HG03139 (cell line): ENCODE measurements around the gene NACC1.
"Not testable (repeated sequence)": the region's sequence is repeated elsewhere in the genome, so short reads cannot be mapped to it uniquely, and the experiment has no call there.

ENCODE experiments used
- ATAC-seq: cut with Tn5 transposase; IDR thresholded peaks from one replicate; pipeline ENCODE4 v1.9.1; 2021; ENCODE audit not compliant: unreplicated experiment

The NACC1 gene

DNA sequence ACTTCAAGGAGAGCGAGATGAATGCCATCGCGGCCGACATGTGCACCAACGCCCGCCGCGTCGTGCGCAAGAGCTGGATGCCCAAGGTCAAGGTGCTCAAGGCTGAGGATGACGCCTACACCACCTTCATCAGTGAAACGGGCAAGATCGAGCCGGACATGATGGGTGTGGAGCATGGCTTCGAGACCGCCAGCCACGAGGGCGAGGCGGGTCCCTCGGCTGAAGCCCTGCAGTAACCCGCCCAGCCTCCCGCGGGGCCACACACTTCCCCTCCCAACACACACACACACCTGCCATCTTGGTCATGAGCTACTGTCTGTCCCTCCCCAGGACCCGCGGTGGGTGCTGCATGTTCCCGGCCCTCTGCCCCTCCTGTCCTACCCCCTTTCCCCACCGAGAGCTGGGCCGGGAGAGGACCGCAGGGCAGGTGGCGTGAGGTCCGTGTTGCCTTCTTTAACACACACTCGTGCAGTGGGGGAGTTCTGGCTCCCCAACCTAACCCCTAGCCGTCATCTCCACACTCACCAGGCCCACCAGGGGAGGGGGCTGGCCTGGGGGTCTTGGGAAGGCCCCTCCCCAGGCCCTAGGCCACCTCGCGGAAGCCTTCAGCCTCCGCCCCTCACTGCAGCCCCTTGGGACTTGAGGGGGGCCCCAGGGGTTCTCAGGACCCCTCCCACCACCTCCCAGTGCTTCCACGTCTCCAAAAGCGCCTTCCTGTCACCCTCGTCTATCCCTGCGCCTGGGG lies 20.3 kb downstream of the NACC1 start:
- no peak for ATAC-seq

DNA sequence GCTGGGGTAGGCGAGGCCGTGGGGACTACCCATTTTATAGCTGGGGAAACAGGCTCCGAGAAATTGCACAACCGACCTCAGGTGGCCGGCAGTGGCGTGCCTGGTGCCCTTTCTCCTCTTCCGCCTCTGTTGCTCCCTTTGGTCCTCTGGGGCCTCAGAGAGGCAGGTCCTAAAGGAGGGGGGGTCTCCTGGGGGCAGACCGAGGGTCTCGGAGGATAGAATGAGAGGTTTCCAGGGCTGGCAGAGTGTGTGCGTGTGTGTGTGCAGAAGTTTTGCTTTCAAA lies 20.8 kb downstream of the NACC1 start:
- no peak for ATAC-seq

DNA sequence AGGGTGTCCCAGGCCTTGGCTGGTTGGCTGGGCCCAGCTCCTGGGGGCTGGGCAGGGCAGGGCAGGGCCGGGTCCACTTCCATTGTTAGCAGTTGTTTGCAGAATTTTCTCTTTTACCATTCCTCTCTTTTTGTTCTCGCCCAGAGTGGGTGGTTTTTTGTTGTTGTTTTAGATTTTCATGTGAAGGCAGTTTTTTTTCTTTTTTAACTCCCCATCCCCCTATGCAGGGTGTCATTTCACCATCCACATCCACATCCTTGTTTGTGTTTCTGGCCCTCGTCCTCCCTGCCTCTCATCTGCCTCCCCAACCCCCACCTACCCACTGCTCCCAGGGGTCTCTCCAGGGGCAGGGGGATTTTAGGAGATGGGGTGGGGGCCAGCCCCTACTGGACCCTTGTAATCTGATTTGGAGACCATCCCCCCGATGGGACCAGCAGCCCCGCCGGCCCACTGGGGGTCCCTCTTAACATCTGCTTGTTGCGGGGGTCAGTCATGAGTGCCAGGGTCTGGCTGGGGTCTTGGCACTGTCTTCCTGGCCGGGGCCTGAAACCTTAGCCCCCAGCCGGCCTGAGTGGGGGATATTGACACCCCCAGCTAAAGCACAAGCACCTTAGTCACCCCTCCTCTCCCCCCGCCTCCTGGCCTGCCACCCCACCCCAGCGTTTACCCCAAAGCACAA lies 21.7 kb downstream of the NACC1 start:
- ATAC-seq: no peak

DNA sequence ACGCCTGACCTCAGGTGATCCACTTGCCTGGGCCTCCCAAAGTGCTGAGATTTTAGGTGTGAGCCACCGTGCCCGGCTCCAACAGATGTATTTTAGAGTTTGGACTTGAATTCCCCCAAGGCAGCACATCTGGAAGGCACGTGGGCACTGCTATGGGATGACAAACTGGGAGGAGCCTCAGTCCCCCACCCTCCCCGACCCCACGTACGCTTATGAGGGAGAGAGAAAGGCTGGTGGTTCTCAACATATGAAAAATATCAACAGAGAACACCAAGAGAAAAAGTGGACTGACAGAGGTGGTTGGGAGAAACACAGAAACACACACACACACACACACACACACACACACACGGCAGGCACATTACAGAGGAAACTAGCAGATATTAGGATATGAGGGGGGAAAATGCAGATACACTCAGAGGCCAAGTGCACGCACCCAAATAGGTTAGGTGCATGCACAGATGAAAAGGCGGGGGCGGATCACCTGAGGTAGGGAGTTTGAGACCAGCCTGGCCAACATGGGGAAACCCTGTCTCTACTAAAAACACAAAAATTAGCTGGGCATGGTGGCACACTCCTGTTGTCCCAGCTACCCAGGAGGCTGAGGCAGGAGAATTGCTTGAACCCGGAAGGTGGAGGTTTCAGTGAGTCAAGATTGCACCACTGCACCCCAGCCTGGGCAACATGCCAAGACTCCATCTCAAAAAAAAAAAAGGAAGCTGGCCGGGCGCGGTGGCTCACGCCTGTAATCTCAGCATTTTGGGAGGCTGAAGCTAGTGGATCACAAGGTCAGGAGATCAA lies 28.9 kb downstream of the NACC1 start:
- ATAC-seq: no peak

DNA sequence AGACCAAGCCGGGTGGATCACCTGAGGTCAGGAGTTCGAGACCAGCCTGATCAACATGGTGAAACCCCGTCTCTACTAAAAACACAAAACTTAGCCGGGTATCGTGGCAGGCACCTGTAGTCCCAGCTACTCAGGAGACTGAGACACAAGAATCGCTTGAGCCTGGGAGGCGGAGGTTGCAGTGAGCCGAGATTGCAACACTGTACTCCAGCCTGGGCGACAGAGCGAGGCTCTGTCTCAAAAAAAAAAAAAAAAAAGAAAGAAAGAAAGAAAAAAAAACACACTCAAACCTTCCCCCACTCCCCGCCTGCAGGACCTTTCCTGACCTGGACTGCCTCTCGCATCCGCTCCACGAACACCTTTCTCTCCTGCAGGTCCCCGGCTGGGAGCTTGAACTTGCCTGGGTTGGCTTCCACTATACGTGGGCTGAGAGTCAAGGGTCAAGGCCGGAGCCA lies 31.1 kb downstream of the NACC1 start:
- not testable (repeated sequence) for ATAC-seq

DNA sequence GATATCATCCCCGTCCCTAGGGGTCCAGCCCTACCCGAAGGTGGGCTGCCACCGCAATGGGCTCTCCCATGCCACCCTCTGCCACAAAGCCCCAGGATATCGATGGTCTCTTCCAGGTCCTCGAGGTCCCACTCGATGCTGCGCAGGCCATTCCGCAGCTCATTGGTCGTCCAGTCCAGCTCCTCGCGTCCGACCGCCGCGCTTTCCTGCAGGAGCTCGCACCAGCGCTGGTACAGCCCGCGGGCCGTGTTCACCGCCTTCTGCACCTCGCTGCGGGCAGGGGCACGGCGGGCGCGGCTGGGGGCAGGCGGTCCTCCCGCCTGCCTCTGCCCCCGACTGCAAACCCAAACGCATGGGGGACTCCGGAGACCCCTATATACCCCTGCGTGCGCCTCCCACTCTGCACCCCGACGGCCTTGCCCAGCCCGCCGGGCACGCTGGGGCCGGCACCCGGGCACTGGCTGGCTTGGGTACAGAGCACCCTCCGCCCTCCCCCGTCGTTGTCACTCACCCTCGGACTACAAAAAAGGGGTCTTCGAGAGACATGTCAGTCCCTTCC lies 31.6 kb downstream of the NACC1 start:
- no peak for ATAC-seq

DNA sequence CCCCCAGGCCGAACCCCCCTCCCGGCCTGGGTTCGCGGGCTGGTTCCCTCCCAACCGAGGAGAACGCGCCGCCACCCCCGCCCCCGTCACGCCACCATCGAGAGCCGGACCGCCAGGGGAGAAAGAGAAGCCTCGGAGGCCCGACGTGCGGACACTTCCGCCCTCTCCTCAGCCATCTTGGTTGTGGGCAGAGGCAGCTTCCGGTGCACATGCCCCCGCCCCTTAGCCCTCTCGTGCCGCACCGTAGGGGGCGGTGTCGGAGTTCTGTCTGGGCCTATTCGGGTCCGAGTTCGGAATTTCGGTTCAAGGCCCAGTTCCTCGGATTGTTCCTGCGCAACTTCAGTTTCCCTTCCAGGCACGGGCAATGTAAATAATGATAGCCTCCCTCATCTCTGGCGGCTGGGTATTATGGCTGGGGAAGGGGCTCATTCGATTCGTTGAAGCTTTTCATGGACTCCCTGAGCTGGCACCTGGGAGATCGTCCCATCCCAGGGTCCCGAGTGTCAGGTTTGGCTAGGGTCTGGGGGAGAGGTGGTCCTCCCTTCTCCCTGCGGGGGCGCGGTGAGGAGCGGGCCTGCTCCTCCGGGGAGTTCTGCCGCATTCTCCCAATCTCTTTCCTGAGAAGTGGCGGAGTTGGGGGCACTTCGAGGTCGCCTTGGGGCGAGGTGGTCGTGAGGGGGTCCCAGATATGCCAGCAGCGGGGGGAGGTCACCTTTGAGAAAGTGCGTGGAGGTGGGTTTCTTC lies 32.3 kb downstream of the NACC1 start, which contains the start of the genes IER2 and STX10:
TSS of gene IER2 (plus strand) at position 225 of the 744 bp plus-strand sequence. CDS start 2,776 bp downstream, outside the sequence.
TSS of gene STX10 (minus strand) at position 189 of the 744 bp plus-strand sequence. CDS start 202 bp downstream, outside the sequence.
- peak; percentile 26 for ATAC-seq

DNA sequence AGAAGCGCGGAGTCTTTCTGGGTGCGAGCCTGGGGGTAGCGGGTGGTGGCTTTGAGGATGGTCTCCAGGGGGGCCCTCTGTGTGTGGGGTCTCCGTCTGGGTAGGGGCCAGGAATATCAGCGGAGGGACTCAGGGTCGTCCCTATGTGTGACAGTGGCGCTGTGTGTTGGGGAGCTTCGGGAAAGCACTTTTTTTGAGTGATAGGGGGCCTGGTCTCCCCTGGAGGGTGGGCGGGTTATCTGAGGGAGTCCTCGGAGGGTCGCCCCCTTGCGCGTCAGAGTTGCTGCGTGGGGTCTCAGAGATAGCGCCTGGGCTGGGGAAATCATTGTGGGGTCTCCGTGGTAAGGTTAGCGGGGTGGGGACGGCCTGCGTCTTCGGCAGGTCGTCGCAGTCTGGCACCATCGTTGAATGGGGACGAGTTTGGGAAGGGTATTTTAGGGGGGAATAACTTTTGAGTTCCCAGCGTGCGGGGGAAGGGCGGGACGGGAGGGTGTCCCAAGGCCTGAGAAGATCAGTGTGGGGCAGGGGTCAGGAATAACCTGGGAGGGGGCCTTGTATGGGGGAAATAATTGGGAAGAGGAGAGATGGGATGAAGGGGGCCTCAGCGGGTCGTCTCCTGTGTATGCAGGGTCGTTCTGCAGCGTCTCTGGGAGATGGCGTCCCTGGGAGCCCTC lies 33.0 kb downstream of the NACC1 start:
- no peak for ATAC-seq

DNA sequence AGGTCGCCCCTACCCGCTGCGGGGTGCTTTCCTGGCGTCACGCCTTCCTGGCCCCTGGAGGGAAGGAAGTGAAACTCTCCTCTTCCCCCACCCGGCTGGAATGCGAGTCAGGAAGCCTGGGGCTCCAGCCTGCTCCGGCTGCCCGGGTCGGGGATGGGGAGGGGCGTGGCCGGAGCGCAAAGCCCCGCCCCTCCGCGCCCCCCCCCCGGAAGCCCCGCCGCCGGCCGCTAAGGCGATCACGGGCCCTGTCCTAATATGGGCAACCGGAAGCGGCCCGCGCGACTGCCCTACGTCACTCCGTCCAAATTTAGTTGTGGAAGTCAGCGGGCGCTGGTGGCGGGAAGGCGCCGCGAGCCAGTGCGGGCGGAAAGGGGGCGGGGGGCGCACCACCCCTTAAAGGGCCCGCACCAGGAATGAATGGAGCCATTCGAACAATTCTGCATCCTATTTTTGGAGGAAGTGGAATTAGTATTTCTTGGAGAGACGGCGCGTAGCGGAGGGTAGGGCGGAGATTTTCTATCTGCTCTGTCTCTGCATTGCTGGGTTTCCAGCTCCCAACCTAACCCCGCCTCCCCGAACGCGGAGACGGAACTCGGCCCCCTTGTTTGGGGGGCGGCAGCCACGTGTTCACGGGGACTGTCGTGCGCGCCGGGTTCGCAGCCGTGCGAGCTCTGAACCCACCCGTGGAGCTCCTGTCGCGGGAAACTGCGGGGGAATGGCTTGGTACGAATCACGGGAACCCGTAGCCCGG lies 33.7 kb downstream of the NACC1 start:
- peak; percentile 26 for ATAC-seq

DNA sequence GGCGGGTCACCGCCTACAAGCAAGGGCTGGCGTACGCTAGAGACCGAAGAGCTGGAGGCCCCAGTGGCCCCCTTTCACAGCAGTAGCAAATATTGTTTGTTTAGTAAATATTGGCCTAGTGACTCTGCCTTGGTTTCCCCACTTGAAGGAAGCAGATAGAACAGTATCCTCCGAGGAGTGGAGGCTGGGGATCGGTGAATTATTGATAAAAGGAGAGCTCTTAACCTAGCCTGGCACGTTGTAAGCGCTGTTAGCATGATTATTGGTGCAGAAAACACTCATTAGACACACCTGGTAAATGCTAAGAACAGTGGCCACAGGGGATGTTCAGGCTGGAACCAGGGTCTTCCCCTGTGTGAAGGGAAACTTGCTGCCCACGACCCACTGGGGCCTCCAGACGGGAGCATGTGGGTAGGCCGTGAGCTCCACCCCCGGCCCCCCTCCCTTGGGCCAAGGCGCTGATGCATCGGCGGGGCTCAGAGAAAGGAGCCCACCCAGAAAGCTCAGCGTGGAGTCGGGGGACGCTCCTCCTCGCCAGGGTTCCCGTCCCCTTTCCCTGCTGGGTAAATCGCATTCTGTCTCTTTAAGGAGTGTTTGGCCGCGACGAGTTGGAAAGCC lies 34.4 kb downstream of the NACC1 start:
- ATAC-seq: no peak

DNA sequence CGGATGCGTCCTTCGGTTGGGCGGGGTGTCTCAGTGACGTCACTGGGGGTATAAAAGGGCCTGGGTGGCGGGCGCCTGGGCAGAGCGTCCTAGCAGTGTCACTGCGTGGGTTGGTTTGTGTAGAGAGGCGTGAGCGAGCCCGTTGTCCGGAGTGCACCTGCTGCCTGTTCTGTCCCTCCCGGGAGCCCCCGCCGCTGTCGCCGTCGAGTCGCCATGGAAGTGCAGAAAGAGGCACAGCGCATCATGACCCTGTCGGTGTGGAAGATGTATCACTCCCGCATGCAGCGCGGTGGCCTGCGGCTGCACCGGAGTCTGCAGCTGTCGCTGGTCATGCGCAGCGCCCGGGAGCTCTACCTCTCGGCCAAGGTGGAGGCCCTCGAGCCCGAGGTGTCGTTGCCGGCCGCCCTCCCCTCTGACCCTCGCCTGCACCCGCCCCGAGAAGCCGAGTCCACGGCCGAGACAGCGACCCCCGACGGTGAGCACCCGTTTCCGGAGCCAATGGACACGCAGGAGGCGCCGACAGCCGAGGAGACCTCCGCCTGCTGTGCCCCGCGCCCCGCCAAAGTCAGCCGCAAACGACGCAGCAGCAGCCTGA lies 35.0 kb downstream of the NACC1 start:
- ATAC-seq: no peak

DNA sequence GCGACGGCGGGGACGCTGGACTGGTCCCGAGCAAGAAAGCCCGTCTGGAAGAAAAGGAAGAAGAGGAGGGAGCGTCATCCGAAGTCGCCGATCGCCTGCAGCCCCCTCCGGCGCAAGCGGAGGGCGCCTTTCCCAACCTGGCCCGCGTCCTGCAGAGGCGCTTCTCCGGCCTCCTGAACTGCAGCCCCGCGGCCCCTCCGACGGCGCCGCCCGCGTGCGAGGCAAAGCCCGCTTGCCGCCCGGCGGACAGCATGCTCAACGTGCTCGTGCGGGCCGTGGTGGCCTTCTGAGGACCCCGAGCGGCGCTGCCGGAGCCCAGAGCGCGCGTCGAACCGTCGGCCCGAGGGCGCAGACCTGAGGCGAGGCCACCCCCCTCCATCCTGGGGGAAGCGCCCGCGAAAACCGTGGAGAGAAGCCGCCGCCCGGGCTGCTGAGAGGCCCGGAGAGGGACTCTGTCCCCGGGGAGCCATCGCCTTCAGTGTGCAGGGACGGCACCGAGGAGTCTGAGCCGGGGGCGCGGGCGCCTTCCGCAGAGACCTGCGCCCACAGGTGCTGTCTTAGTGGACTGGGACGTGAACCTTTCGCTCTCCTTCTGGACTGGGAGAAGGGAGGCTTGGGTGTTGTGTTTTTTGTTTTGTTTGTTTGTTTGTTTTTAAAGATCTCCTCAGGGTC lies 35.6 kb downstream of the NACC1 start:
- no peak for ATAC-seq

DNA sequence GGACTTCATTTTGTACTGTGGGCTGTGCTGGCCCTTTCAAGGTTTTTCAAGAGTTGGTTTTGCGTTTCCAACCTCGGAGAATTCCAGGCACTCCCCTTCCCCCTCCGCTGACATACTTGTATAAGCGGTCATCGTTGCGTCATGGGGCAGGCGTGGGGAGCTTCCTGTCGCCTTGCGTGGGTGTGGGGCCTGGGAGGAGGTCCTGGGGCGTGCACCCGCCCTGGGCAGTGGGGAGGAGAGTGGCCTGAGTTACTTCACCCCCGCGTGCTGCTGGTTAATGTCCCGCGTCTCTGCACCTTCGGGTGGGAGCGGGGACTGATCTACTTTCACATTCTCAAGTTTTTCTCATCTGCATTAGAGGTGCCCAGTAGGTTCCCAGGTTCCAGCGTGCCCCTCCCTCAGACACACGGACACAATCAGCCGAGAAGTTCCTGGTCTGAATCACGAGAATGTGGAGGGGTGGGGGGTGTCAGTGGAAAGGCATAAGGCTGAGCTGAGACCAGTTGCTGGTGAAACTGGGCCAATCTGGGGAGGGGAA lies 36.2 kb downstream of the NACC1 start:
- no peak for ATAC-seq

DNA sequence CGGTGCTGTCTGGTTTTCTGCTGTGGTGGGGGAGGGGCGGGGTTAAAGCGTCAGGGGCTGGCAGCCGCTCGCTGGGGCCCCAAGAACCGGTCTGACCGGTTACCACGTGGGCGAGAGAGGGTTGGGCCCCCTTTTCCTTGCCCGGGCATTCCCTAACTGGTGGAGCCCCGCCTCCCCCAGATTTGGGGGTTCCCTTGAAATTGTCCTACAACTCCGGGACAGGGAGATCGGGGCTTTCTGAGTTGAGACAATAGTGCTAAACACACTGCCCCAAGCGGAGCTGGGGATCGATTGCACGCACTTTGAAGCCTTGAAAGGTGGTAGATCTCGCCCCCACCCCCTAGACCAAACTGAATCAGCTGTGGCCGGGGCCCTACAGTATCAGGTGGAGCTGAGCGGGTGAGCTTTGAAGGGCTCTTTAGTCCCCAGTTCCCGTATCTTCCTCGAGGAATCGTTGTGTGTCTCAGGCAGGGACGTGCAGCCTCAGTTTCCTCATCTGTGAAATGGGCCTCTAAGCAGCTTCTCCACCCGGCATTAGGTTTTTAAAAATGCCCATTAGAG lies 36.9 kb downstream of the NACC1 start:
- no peak for ATAC-seq

DNA sequence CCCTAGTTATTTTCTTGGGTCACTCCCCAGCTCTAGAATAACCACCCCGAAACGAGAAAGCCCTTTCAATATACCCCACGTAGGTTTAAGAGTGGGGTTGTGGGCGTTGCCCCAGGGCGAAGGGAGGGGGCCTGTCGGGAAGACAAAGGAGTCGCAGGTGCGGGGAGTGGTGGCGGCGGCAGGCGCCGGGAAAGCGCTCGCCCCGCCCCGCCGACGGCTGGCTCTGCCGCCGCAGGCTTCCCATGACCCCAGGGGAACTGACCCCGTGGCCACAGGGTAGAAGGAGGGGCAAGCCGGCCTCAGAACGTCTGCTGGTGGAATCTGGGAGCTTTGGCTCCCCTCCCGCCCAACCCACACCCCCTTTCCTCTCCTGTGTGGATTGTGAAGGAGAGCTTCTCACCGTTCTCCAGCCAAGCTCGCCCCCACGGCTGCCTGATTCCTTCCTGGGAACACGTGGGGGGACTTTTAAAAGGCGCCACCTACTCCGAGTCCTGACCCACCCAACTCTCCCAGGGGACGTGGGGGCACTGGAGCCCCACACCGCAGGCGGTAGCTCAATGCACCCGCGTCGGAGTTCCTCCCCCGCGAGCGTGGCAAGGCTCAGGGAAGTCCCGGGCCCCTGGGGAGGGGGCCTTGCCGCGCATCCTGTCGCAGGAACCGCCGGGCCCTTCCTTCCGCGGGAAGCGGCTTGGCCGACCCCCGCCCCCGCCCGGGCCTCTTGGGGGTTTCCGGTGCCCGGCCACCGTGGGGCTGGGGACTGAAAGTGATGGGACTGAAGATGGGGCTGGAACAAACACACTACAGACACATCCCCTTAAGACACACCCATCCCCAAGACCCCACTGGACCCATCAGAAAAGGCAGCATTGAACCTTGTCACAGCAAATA lies 37.7 kb downstream of the NACC1 start:
- no peak for ATAC-seq

DNA sequence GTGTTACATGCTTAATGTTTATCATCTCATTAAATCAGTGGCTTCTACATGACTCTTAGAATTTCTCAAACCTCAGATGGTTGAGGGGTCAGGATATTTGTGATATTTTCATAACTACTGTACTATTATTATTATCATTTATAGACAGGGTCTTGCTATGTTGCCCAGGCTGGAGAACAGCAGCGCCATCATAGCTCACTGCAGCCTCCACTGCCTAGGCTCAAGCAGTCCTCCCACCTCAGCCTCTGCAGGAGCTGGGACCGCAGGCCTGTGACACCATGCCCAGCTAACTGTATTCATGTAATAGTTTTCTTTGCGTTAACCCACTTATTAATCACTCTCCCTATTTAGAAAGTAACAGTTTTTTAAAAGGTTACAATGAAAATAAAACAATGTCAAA lies 41.6 kb downstream of the NACC1 start:
- ATAC-seq: no peak
